Naive thymus-derived CD4-positive, alpha-beta T cell (primary cell): ENCODE data around the gene SYTL3. TPM values are rescaled to one million over a fixed set of nuclear protein-coding genes. Genes with fewer than 3 reads are reported as not detected.

Source experiments
- ATAC-seq: fragments of 150-1000 bp; cut with Tn5 transposase; 2 replicates; pipeline ENCODE4 v1.10.0; 2021; ENCODE audit warnings: mild to moderate bottlenecking, moderate library complexity
- CTCF ChIA-PET: fragments of 350-600 bp; sonication (Branson Sonifier 250); formaldehyde crosslinking; loops from one replicate; lab custom pipeline; 2021; ENCODE audit warnings: antibody characterized with exemption; lab: Charles Lee
- POLR2A ChIA-PET: fragments of 350-600 bp; sonication (Branson Sonifier 250); formaldehyde crosslinking; loops from one replicate; lab custom pipeline; 2021; ENCODE audit warnings: antibody characterized with exemption, inconsistent platforms; lab: Charles Lee
- DNase-seq, 9 donors: peaks; one replicate each; pipeline versions ENCODE4 v3.0.0 to v3.0.0-alpha.2; 2020 to 2022; ENCODE audit warnings: mixed read lengths in 1 of 9
- H3K27ac ChIP-seq: one replicate; pipeline ENCODE4 v1.7.0; 2013; ENCODE audit warnings: mild to moderate bottlenecking, low read depth, low read length, moderate library complexity
- H3K27me3 ChIP-seq, 2 donors: one replicate each; pipeline ENCODE4 v1.7.0; 2013; ENCODE audit warnings: low read length in 2 of 2, mild to moderate bottlenecking in 2 of 2, moderate library complexity in 2 of 2; ENCODE audit not compliant: control insufficient read depth in 2 of 2, insufficient read depth in 2 of 2
- H3K36me3 ChIP-seq, 3 experiments: 1 replicate in 2 of 3; 2 replicates in 1 of 3; pipeline ENCODE4 v1.7.0; 2013; ENCODE audit warnings: low read length in 3 of 3, mild to moderate bottlenecking in 3 of 3, moderate library complexity in 1 of 3; ENCODE audit not compliant: insufficient read depth in 3 of 3, control insufficient read depth in 2 of 3
- H3K4me1 ChIP-seq, 2 donors: one replicate each; pipeline ENCODE4 v1.7.0; 2013; ENCODE audit warnings: low read length in 2 of 2, mild to moderate bottlenecking in 2 of 2, moderate library complexity in 1 of 2; ENCODE audit not compliant: control insufficient read depth in 2 of 2, insufficient read depth in 2 of 2
- H3K4me3 ChIP-seq: 2 replicates; pipeline ENCODE4 v1.7.0; 2013; ENCODE audit warnings: mild to moderate bottlenecking, low read length
- H3K9me3 ChIP-seq, 3 experiments: 1 replicate in 2 of 3; 2 replicates in 1 of 3; pipeline ENCODE4 v1.7.0; 2013; ENCODE audit warnings: low read length in 3 of 3; ENCODE audit not compliant: control insufficient read depth in 2 of 3
- H3K27ac Mint-ChIP-seq, 9 donors: one replicate each; pipeline ENCODE4 v1.8.0; 2020 to 2022; ENCODE audit warnings: mixed read lengths in 9 of 9, mild to moderate bottlenecking in 8 of 9, moderate library complexity in 5 of 9, inconsistent platforms in 2 of 9
- H3K27me3 Mint-ChIP-seq, 5 donors: one replicate each; pipeline ENCODE4 v1.8.0; 2021 to 2022; ENCODE audit warnings: mixed read lengths in 5 of 5, mild to moderate bottlenecking in 1 of 5
- H3K36me3 Mint-ChIP-seq, 5 donors: one replicate each; pipeline ENCODE4 v1.8.0; 2020 to 2022; ENCODE audit warnings: mixed read lengths in 5 of 5, mild to moderate bottlenecking in 3 of 5, inconsistent platforms in 1 of 5
- H3K4me1 Mint-ChIP-seq, 7 donors: one replicate each; pipeline ENCODE4 v1.8.0; 2020 to 2022; ENCODE audit warnings: mixed read lengths in 7 of 7, mild to moderate bottlenecking in 3 of 7, inconsistent platforms in 1 of 7
- H3K4me3 Mint-ChIP-seq, 10 donors: one replicate each; pipeline ENCODE4 v1.8.0; 2020 to 2022; ENCODE audit warnings: mild to moderate bottlenecking in 10 of 10, mixed read lengths in 10 of 10, moderate library complexity in 6 of 10, inconsistent platforms in 2 of 10
- H3K9me3 Mint-ChIP-seq, 11 donors: one replicate each; pipeline ENCODE4 v1.8.0; 2020 to 2022; ENCODE audit warnings: mixed read lengths in 11 of 11, mild to moderate bottlenecking in 4 of 11, inconsistent platforms in 1 of 11, moderate library complexity in 1 of 11
- intact Hi-C, 2 donors: fragments of 100-400 bp; cut with micrococcal nuclease; formaldehyde crosslinking; loops; one replicate each; pipeline ENCODE4 v1.15.1; 2023
- polyA plus RNA-seq, 2 donors: library from polyadenylated mRNA; unstranded; fragments of 300-500 nt; fragmentation: Illumina TruSeq; gene quantifications; one replicate each; pipeline ENCODE4 v1.2.3, GENCODE V29; 2021
- total RNA-seq, 6 experiments: library from RNA in 5 of 6; stranded (reverse) in 5 of 6; gene quantifications; 1 replicate in 5 of 6; 2 replicates in 1 of 6; pipeline ENCODE4 v1.2.3 and lab custom pipeline; 2021 to 2026

Gene SYTL3
- total and polyA plus RNA-seq, 7 experiments from 2014 or later = 13.4 to 67.0 (median 29.5) TPM

GRCh38 chr6:158606935-158607334 is 42.9 kb upstream of the SYTL3 start:
- no peak overlapping the region for H3K4me3 Mint-ChIP-seq
- peaks cover 0 to 2% of the 10 kb centered on the region in 2 donors for H3K4me1 ChIP-seq
- H3K27ac Mint-ChIP-seq = no peak overlapping the region
- peaks cover 0 to 2% (median 0%) of the 10 kb centered on the region in 11 donors for H3K9me3 Mint-ChIP-seq
- H3K4me1 Mint-ChIP-seq = peaks cover 0 to 19% (median 7%) of the 10 kb centered on the region in 7 donors
- H3K36me3 ChIP-seq = peaks cover 14 to 81% (median 35%) of the 10 kb centered on the region in 3 experiments
- H3K9me3 ChIP-seq = no peaks in the 10 kb centered on the region
- POLR2A ChIA-PET = no interaction called here
- intact Hi-C loops = no loop called here
- H3K27me3 ChIP-seq = no peaks in the 10 kb centered on the region
- no peak overlapping the region for H3K27ac ChIP-seq
- H3K27me3 Mint-ChIP-seq = no peaks in the 10 kb centered on the region
- CTCF ChIA-PET = interaction anchor here (0.7 to 1.0 kb wide), 2 partner anchors 12 to 402 kb away, joined by 3 read pairs; no protein-coding TSS in a partner anchor
- H3K4me3 ChIP-seq = no peak overlapping the region
- ATAC-seq (no peak), DNase-seq (no peak)
- peaks cover 13 to 69% (median 22%) of the 10 kb centered on the region in 5 donors for H3K36me3 Mint-ChIP-seq

GRCh38 chr6:158607411-158608170 is 42.3 kb upstream of the SYTL3 start:
- no peak overlapping the region for H3K4me3 Mint-ChIP-seq
- no peak overlapping the region for H3K4me3 ChIP-seq
- no peak overlapping the region for H3K27ac Mint-ChIP-seq
- POLR2A ChIA-PET = interaction anchor here (0.5 kb wide), 1 partner anchor 278 kb away, joined by 3 read pairs; no protein-coding TSS in a partner anchor
- intact Hi-C loops = no loop called here
- ATAC-seq = no peak
- peaks cover 0 to 2% of the 10 kb centered on the region in 2 donors for H3K4me1 ChIP-seq
- DNase-seq = no peak
- CTCF ChIA-PET = interaction anchor here (0.7 to 1.0 kb wide), 2 partner anchors 13 to 264 kb away, joined by 3 read pairs; no protein-coding TSS in a partner anchor
- no peak overlapping the region for H3K27ac ChIP-seq
- no peaks in the 10 kb centered on the region for H3K9me3 ChIP-seq
- no peaks in the 10 kb centered on the region for H3K27me3 Mint-ChIP-seq
- peaks cover 13 to 69% (median 23%) of the 10 kb centered on the region in 5 donors for H3K36me3 Mint-ChIP-seq
- H3K36me3 ChIP-seq = peaks cover 14 to 83% (median 36%) of the 10 kb centered on the region in 3 experiments
- no peaks in the 10 kb centered on the region for H3K27me3 ChIP-seq
- H3K4me1 Mint-ChIP-seq = peaks cover 0 to 24% (median 7%) of the 10 kb centered on the region in 7 donors
- H3K9me3 Mint-ChIP-seq = peaks cover 0 to 2% (median 0%) of the 10 kb centered on the region in 11 donors

- Mint-ChIP-seq H3K9me3 (peaks cover 0 to 2% (median 0%) of the 10 kb centered on the region in 11 donors), H3K4me3 (no peak overlapping the region), H3K27me3 (no peaks in the 10 kb centered on the region), H3K27ac (no peak overlapping the region), H3K36me3 (peaks cover 13 to 69% (median 26%) of the 10 kb centered on the region in 5 donors), H3K4me1 (peaks cover 0 to 21% (median 7%) of the 10 kb centered on the region in 7 donors)
- no peak for DNase-seq
- no peaks in the 10 kb centered on the region for H3K9me3 ChIP-seq
- no peak for ATAC-seq
- ChIA-PET POLR2A (no interaction called here), CTCF (interaction anchor here (0.7 kb wide), 1 partner anchor 265 kb away, joined by 3 read pairs; no protein-coding TSS in a partner anchor)
- H3K27me3 ChIP-seq = no peaks in the 10 kb centered on the region
- H3K27ac ChIP-seq = no peak overlapping the region
- no peak overlapping the region for H3K4me3 ChIP-seq
- intact Hi-C loops = no loop called here
- H3K4me1 ChIP-seq = peaks cover 0 to 2% of the 10 kb centered on the region in 2 donors
- H3K36me3 ChIP-seq = peaks cover 14 to 79% (median 42%) of the 10 kb centered on the region in 3 experiments
Measured at GRCh38 chr6:158608221-158608620, 41.6 kb upstream of the SYTL3 start.

DNA sequence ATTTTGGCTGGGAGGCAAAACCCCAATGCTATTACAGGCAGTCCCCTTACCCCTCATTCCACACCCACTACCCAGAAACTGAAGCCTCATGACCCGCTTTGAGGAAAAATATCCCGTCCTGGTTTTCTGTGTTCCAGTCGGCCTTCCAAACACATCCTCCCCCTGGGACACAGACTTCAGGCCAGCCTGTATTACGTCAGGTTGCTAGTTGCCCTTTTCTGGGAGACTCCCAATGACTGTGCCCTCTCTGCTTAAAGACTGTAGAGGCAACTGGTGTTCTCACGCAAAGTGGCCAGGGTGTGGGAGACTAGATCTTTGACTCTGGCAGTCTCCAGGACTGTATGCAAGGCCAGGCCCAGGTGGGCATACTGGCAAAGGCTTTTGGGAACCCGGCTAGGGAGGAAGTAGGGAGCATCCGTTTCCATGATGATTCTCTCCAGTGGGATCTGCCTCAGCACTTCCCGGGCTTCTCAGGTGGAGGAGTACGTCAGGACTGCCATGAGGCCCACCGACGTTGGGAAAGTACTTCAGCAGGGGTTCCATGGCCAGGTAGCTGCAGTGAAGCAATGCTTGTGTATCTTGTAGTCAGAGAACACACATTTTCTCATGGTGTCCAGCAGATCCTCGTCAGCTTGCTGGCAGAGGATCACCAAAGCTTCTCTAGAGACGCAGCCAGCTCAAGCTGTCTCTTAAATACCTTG is 40.2 kb upstream of the SYTL3 start:
- peaks cover 10 to 64% (median 25%) of the 10 kb centered on the region in 5 donors for H3K36me3 Mint-ChIP-seq

GRCh38 chr6:158610319-158610968 is 39.4 kb upstream of the SYTL3 start:
- DNase-seq (no peak), ATAC-seq (no peak)
- H3K4me1 ChIP-seq = peaks cover 0 to 2% of the 10 kb centered on the region in 2 donors
- POLR2A ChIA-PET = no interaction called here
- Mint-ChIP-seq H3K4me3 (no peak overlapping the region), H3K4me1 (peaks cover 0 to 8% (median under 1%) of the 10 kb centered on the region in 7 donors), H3K27me3 (no peaks in the 10 kb centered on the region), H3K36me3 (peaks cover 13 to 68% (median 31%) of the 10 kb centered on the region in 5 donors), H3K27ac (no peak overlapping the region), H3K9me3 (peaks cover 0 to 9% (median 0%) of the 10 kb centered on the region in 11 donors)
- no peaks in the 10 kb centered on the region for H3K9me3 ChIP-seq
- peaks cover 14 to 69% (median 41%) of the 10 kb centered on the region in 3 experiments for H3K36me3 ChIP-seq
- intact Hi-C loops = no loop called here
- no peaks in the 10 kb centered on the region for H3K27me3 ChIP-seq
- no peak overlapping the region for H3K27ac ChIP-seq
- CTCF ChIA-PET = no interaction called here
- no peak overlapping the region for H3K4me3 ChIP-seq

More for the DNA sequence above, 40.2 kb upstream of the SYTL3 start:
- H3K27me3 Mint-ChIP-seq = no peaks in the 10 kb centered on the region
- ATAC-seq (no peak), DNase-seq (no peak)
- ChIA-PET CTCF (no interaction called here), POLR2A (no interaction called here)
- H3K27me3 ChIP-seq = no peaks in the 10 kb centered on the region
- H3K4me3 ChIP-seq = no peak overlapping the region
- H3K4me1 ChIP-seq = peaks cover 0 to 2% of the 10 kb centered on the region in 2 donors
- no peak overlapping the region for H3K27ac ChIP-seq
- no peak overlapping the region for H3K4me3 Mint-ChIP-seq
- H3K9me3 ChIP-seq = no peaks in the 10 kb centered on the region
- H3K4me1 Mint-ChIP-seq = peaks cover 0 to 8% (median 4%) of the 10 kb centered on the region in 7 donors
- intact Hi-C loops = no loop called here
- peaks cover 14 to 69% (median 41%) of the 10 kb centered on the region in 3 experiments for H3K36me3 ChIP-seq
- H3K27ac Mint-ChIP-seq = no peak overlapping the region
- peaks cover 0 to 3% (median 0%) of the 10 kb centered on the region in 11 donors for H3K9me3 Mint-ChIP-seq

GRCh38 chr6:158611039-158611438 is 38.8 kb upstream of the SYTL3 start:
- Histone ChIP-seq H3K4me1 (peaks cover 0 to 2% of the 10 kb centered on the region in 2 donors), H3K36me3 (peaks cover 14 to 64% (median 41%) of the 10 kb centered on the region in 3 experiments), H3K4me3 (no peak overlapping the region), H3K9me3 (no peaks in the 10 kb centered on the region), H3K27me3 (no peaks in the 10 kb centered on the region), H3K27ac (no peak overlapping the region)
- Mint-ChIP-seq H3K9me3 (peaks cover 0 to 9% (median 0%) of the 10 kb centered on the region in 11 donors), H3K27me3 (no peaks in the 10 kb centered on the region), H3K4me1 (peaks cover 0 to 8% (median 0%) of the 10 kb centered on the region in 7 donors), H3K27ac (no peak overlapping the region), H3K4me3 (no peak overlapping the region), H3K36me3 (peaks cover 8 to 66% (median 33%) of the 10 kb centered on the region in 5 donors)
- intact Hi-C loops = no loop called here
- ChIA-PET CTCF (no interaction called here), POLR2A (no interaction called here)
- DNase-seq = no peak
- ATAC-seq = no peak
